Pons (tissue), 1 donor: ENCODE measurements around the gene IL11.
A peak's percentile ranks its signal among the peaks of the same experiment; 100 is the strongest.
"Not testable (repeated sequence)": the region's sequence is repeated elsewhere in the genome, so short reads cannot be mapped to it uniquely, and the experiment has no call there.

Experiments
- DNase-seq: peaks from one replicate; pipeline ENCODE4 v3.0.0-alpha.2; 2016; ENCODE audit warnings: low spot score

Gene IL11

GRCh38 chr19:55352040-55352439, 18.2 kb downstream of the IL11 start:
- DNase-seq: no peak

- no peak for DNase-seq
These were observed 19.5 kb downstream of the IL11 start for GRCh38 chr19:55350620-55351315.

- no peak for DNase-seq
These were observed 21.8 kb downstream of the IL11 start for GRCh38 chr19:55348317-55349034.

- no peak for DNase-seq
These were observed 22.7 kb downstream of the IL11 start for GRCh38 chr19:55347442-55348009.

GRCh38 chr19:55346725-55347441, 23.4 kb downstream of the IL11 start:
- no peak for DNase-seq

- no peak for DNase-seq
These were observed 24.2 kb downstream of the IL11 start for GRCh38 chr19:55345818-55346724.

GRCh38 chr19:55345101-55345817, 25.0 kb downstream of the IL11 start:
- DNase-seq: no peak

GRCh38 chr19:55344444-55344843, 25.8 kb downstream of the IL11 start:
- peak; percentile 54 for DNase-seq

GRCh38 chr19:55341595-55342531, 28.4 kb downstream of the IL11 start:
- DNase-seq: no peak

GRCh38 chr19:55341171-55341588, 29.1 kb downstream of the IL11 start:
- peak; percentile 30 for DNase-seq

GRCh38 chr19:55340784-55341147, 29.5 kb downstream of the IL11 start:
- DNase-seq: no peak

- no peak for DNase-seq
These were observed 30.1 kb downstream of the IL11 start for GRCh38 chr19:55339889-55340783.

- peak; percentile 100 for DNase-seq
These were observed 31.0 kb downstream of the IL11 start, which contains the start of gene KMT5C for GRCh38 chr19:55339105-55339888. KMT5C (plus strand) TSS chr19:55339876; CDS start chr19:55341937, 2,061 bp downstream.

GRCh38 chr19:55336101-55336500, 34.2 kb downstream of the IL11 start:
- DNase-seq: no peak

- no peak for DNase-seq
These were observed 36.4 kb downstream of the IL11 start for GRCh38 chr19:55333870-55334269.

- not testable (repeated sequence) for DNase-seq
These were observed 40.5 kb downstream of the IL11 start for GRCh38 chr19:55329791-55330190.

- not testable (repeated sequence) for DNase-seq
These were observed 41.4 kb downstream of the IL11 start for GRCh38 chr19:55328774-55329318.
